WERI-Rb-1 (cell line): ENCODE results near the gene CREB3.

Source experiments
- DNase-seq: peaks from one replicate; pipeline ENCODE4 v3.0.0-alpha.2; 2020
- H3K27ac ChIP-seq: fragments of 250-450 bp; sonication (Bioruptor Pico); 2 replicates; pipeline ENCODE4 v1.5.1; 2020; ENCODE audit warnings: mild to moderate bottlenecking, moderate library complexity
- H3K27me3 ChIP-seq: fragments of 250-450 bp; sonication (Bioruptor Pico); 2 replicates; pipeline ENCODE4 v1.5.1; 2021; ENCODE audit warnings: mild to moderate bottlenecking, low read depth, moderate library complexity; ENCODE audit not compliant: insufficient read depth, severe bottlenecking
- H3K36me3 ChIP-seq: fragments of 250-450 bp; sonication (Bioruptor Pico); 2 replicates; pipeline ENCODE4 v1.5.1; 2020; ENCODE audit warnings: mild to moderate bottlenecking, moderate library complexity
- H3K4me3 ChIP-seq: 2 replicates; pipeline ENCODE4 v1.5.1; 2011; ENCODE audit warnings: low read depth, mild to moderate bottlenecking, control low read depth, low read length
- H3K9me3 ChIP-seq: fragments of 250-450 bp; sonication (Bioruptor Pico); 2 replicates; pipeline ENCODE4 v1.5.1; 2021; ENCODE audit warnings: mild to moderate bottlenecking, moderate library complexity; ENCODE audit not compliant: severe bottlenecking
- CTCF ChIP-seq: IDR thresholded peaks from 2 replicates; pipeline ENCODE4 v1.5.1; 2011; ENCODE audit warnings: low read depth, mild to moderate bottlenecking, control low read depth, inconsistent platforms, low read length

The CREB3 gene

GRCh38 chr9:35748858-35749514, 16.5 kb downstream of the CREB3 start, which contains the start of the genes GBA2 and RGP1:
Gene GBA2, minus strand, starts transcription at chr9:35749228. Its CDS starts 524 bp downstream, at chr9:35748704.
Gene RGP1, plus strand, starts transcription at chr9:35749287. Its CDS starts 469 bp downstream, at chr9:35749756.
- DNase-seq: peak; percentile 84
- Histone ChIP-seq H3K27me3 (no peaks in the 10 kb centered on the region), H3K27ac (peak within 1 kb of the TSS; percentile 71), H3K4me3 (peak within 1 kb of the TSS; percentile 85), H3K36me3 (peaks cover 35% of the 10 kb centered on the region), H3K9me3 (no peaks in the 10 kb centered on the region)
- TF ChIP-seq CTCF: no peak

GRCh38 chr9:35749515-35750255, 17.2 kb downstream of the CREB3 start:
- peak; percentile 52 for DNase-seq
- TF ChIP-seq CTCF: no peak
- Histone ChIP-seq H3K27me3 (no peaks in the 10 kb centered on the region), H3K27ac (peak overlapping the region; percentile 71), H3K4me3 (peak overlapping the region; percentile 85), H3K36me3 (peaks cover 31% of the 10 kb centered on the region), H3K9me3 (no peaks in the 10 kb centered on the region)

DNA sequence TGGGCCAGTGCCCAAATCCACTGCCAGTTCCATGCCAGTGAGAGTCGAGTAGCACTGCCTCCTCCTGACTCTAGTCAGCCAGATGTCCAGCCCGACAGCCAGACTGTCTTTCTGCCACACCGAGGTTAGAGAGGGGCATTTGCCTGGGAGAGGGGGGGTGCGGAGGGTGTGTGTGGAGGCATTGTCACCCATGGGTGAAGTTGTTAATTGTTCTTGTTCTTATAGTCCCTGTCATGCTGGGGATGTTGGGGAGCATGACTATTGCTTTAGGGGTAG, 17.7 kb downstream of the CREB3 start:
- Histone ChIP-seq H3K27me3 (no peaks in the 10 kb centered on the region), H3K4me3 (no peak overlapping the region), H3K9me3 (no peaks in the 10 kb centered on the region), H3K27ac (no peak overlapping the region), H3K36me3 (peaks cover 30% of the 10 kb centered on the region)
- TF ChIP-seq CTCF: no peak
- DNase-seq: no peak

DNA sequence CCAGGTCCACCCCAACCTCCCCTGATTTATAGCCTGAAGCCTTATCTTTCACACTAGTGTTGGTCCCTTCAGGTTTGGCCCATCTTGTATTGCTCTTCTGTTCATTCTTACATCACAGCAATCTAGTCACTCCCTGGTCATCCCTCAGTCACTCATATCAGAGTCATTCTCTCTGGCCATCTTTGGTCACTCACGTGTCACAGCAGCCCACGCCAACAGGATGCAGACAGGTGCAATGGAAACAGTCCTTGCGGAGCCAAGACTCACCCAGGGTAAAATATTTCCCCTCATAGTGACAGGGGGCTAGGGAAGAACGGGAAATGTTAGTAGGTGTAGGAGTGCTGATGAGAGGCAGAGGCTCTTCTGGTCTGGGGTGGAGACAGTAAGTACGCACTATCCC, 21.0 kb downstream of the CREB3 start:
- H3K27ac ChIP-seq: no peak overlapping the region
- H3K27me3 ChIP-seq: no peaks in the 10 kb centered on the region
- H3K36me3 ChIP-seq: peaks cover 21% of the 10 kb centered on the region
- no peak for DNase-seq
- TF ChIP-seq CTCF: no peak
- no peaks in the 10 kb centered on the region for H3K9me3 ChIP-seq
- H3K4me3 ChIP-seq: no peak overlapping the region

- Histone ChIP-seq H3K36me3 (peaks cover 21% of the 10 kb centered on the region), H3K4me3 (no peak within 1 kb of the TSS), H3K27ac (no peak within 1 kb of the TSS), H3K9me3 (no peaks in the 10 kb centered on the region), H3K27me3 (no peaks in the 10 kb centered on the region)
- no peak for DNase-seq
- no peak for TF ChIP-seq CTCF
Measured at GRCh38 chr9:35754264-35754663, 21.8 kb downstream of the CREB3 start, which contains the start of gene MSMP. Gene MSMP, minus strand, starts transcription at chr9:35754276. Its CDS starts 147 bp downstream, at chr9:35754129.

- Histone ChIP-seq H3K27me3 (no peaks in the 10 kb centered on the region), H3K27ac (no peak overlapping the region), H3K9me3 (no peaks in the 10 kb centered on the region), H3K36me3 (peaks cover 21% of the 10 kb centered on the region), H3K4me3 (no peak overlapping the region)
- TF ChIP-seq CTCF: no peak
- no peak for DNase-seq
Measured at GRCh38 chr9:35755071-35755470, 22.6 kb downstream of the CREB3 start.
